Activated B cell treated with CpG ODN at 0.5 μM for 24 hours (primary cell): Measurements from ENCODE around the gene TMEM150C. TPM values are rescaled to one million over a fixed set of nuclear protein-coding genes. Genes with fewer than 3 reads are reported as not detected.

ENCODE experiments used
- ATAC-seq: fragments of 200-7000 bp; cut with Tn5 transposase; one replicate; pipeline ENCODE4 v1.10.0; 2021; ENCODE audit warnings: low read depth, mild to moderate bottlenecking, moderate library complexity
- CTCF ChIA-PET: fragments of 350-600 bp; sonication (Branson Sonifier 250); formaldehyde crosslinking; loops from one replicate; lab custom pipeline; 2021; ENCODE audit warnings: antibody characterized with exemption; lab: Charles Lee
- POLR2A ChIA-PET: fragments of 350-600 bp; sonication (Branson Sonifier 250); formaldehyde crosslinking; loops from one replicate; lab custom pipeline; 2021; ENCODE audit warnings: antibody characterized with exemption; lab: Charles Lee
- DNase-seq: peaks from one replicate; pipeline ENCODE4 v3.0.0; 2022
- H3K27ac Mint-ChIP-seq: one replicate; pipeline ENCODE4 v1.8.0; 2020; ENCODE audit warnings: mixed read lengths
- H3K27me3 Mint-ChIP-seq: one replicate; pipeline ENCODE4 v1.8.0; 2021; ENCODE audit warnings: mixed read lengths
- H3K36me3 Mint-ChIP-seq: one replicate; pipeline ENCODE4 v1.8.0; 2021; ENCODE audit warnings: low read depth, mixed read lengths
- H3K4me1 Mint-ChIP-seq: one replicate; pipeline ENCODE4 v1.8.0; 2021; ENCODE audit warnings: mixed read lengths
- H3K4me3 Mint-ChIP-seq: one replicate; pipeline ENCODE4 v1.8.0; 2020; ENCODE audit warnings: mild to moderate bottlenecking, mixed read lengths
- H3K9me3 Mint-ChIP-seq: one replicate; pipeline ENCODE4 v1.8.0; 2020; ENCODE audit warnings: mixed read lengths
- CTCF ChIP-seq: fragments of 200-600 bp; IDR thresholded peaks from one replicate; pipeline ENCODE4 v1.8.0; 2022; ENCODE audit warnings: antibody characterized with exemption, mild to moderate bottlenecking
- intact Hi-C: fragments of 100-400 bp; cut with micrococcal nuclease; formaldehyde crosslinking; loops from one replicate; pipeline ENCODE4 v1.15.1; 2024
- total RNA-seq: library from RNA; stranded (reverse); gene quantifications from 2 replicates; pipeline ENCODE4 v1.2.3, GENCODE V29; 2022

Gene TMEM150C
- total RNA-seq, 1 donor from 2014 or later: not detected

- POLR2A ChIA-PET: no interaction called here
- intact Hi-C loops: no loop called here
- Mint-ChIP-seq H3K9me3 (no peaks in the 10 kb centered on the region), H3K27me3 (no peaks in the 10 kb centered on the region), H3K27ac (no peak overlapping the region), H3K4me1 (peaks cover 4% of the 10 kb centered on the region), H3K36me3 (peaks cover 66% of the 10 kb centered on the region), H3K4me3 (no peak overlapping the region)
- ATAC-seq: no peak
- DNase-seq: no peak
- CTCF ChIA-PET: no interaction called here
- no peak for TF ChIP-seq CTCF
These were observed 103.1 kb downstream of the TMEM150C start for GRCh38 chr4:82458729-82459128.

GRCh38 chr4:82457266-82457665 lies 104.5 kb downstream of the TMEM150C start:
- no peak for TF ChIP-seq CTCF
- Mint-ChIP-seq H3K4me3 (no peak overlapping the region), H3K27ac (no peak overlapping the region), H3K36me3 (peaks cover 76% of the 10 kb centered on the region), H3K27me3 (no peaks in the 10 kb centered on the region), H3K4me1 (no peaks in the 10 kb centered on the region), H3K9me3 (no peaks in the 10 kb centered on the region)
- DNase-seq (no peak), ATAC-seq (no peak)
- ChIA-PET POLR2A (no interaction called here), CTCF (no interaction called here)
- intact Hi-C loops: no loop called here

GRCh38 chr4:82452026-82452425 lies 109.8 kb downstream of the TMEM150C start:
- ChIA-PET CTCF (no interaction called here), POLR2A (interaction anchor here (0.7 kb wide), 1 partner anchor 1862 kb away, joined by 3 read pairs; no protein-coding TSS in a partner anchor)
- Mint-ChIP-seq H3K27ac (no peak overlapping the region), H3K4me1 (no peaks in the 10 kb centered on the region), H3K4me3 (no peak overlapping the region), H3K27me3 (no peaks in the 10 kb centered on the region), H3K36me3 (peaks cover 74% of the 10 kb centered on the region), H3K9me3 (no peaks in the 10 kb centered on the region)
- ATAC-seq (no peak), DNase-seq (no peak)
- intact Hi-C loops: no loop called here
- TF ChIP-seq CTCF: no peak

- intact Hi-C loops: no loop called here
- H3K27me3 Mint-ChIP-seq: no peaks in the 10 kb centered on the region
- CTCF ChIA-PET: no interaction called here
These were observed 110.6 kb downstream of the TMEM150C start for GRCh38 chr4:82450966-82451755.

More at GRCh38 chr4:82450966-82451755, 110.6 kb downstream of the TMEM150C start:
- DNase-seq (no peak), ATAC-seq (no peak)
- Mint-ChIP-seq H3K9me3 (no peaks in the 10 kb centered on the region), H3K4me1 (no peaks in the 10 kb centered on the region), H3K4me3 (no peak overlapping the region), H3K36me3 (peaks cover 65% of the 10 kb centered on the region), H3K27ac (no peak overlapping the region)
- no peak for TF ChIP-seq CTCF
- POLR2A ChIA-PET: interaction anchor here (0.7 kb wide), 1 partner anchor 1862 kb away, joined by 3 read pairs; no protein-coding TSS in a partner anchor
